GM10248 (cell line): ENCODE measurements around the gene C5orf58.

Experiments
- CTCF ChIA-PET: fragments of 300-600 bp; sonication (Branson Sonifier 250); formaldehyde crosslinking; extraction: SDS; loops from one replicate; lab custom pipeline; 2021; ENCODE audit warnings: antibody characterized with exemption; lab: Yijun Ruan, JAX
- POLR2A ChIA-PET: fragments of 350-650 bp; sonication (Branson Sonifier 250); formaldehyde crosslinking; extraction: SDS; loops from one replicate; lab custom pipeline; 2020; ENCODE audit warnings: antibody characterized with exemption; lab: Yijun Ruan, JAX
- DNase-seq: peaks from one replicate; pipeline ENCODE4 v3.0.0; 2012; ENCODE audit errors: extremely low spot score
- CTCF ChIP-seq: IDR thresholded peaks from 2 replicates; pipeline ENCODE4 v1.5.1; 2012; ENCODE audit warnings: mild to moderate bottlenecking, low read depth; ENCODE audit errors: extremely low read depth, missing control alignments, control extremely low read depth

Gene C5orf58

GRCh38 chr5:170250810-170251317, 18.1 kb downstream of the C5orf58 start:
- CTCF ChIA-PET: interaction anchor here (0.9 to 1.1 kb wide), 2 partner anchors 17 to 25 kb away, joined by 3 to 5 read pairs; no protein-coding TSS in a partner anchor
- DNase-seq: no peak
- POLR2A ChIA-PET: no interaction called here
- TF ChIP-seq CTCF: no peak

- ChIA-PET POLR2A (no interaction called here), CTCF (interaction anchor here (0.9 to 1.1 kb wide), 2 partner anchors 16 to 26 kb away, joined by 3 to 5 read pairs; no protein-coding TSS in a partner anchor)
- DNase-seq: no peak
- TF ChIP-seq CTCF: no peak
Observed at GRCh38 chr5:170251462-170251861, 18.7 kb downstream of the C5orf58 start.

GRCh38 chr5:170252109-170252508, 19.3 kb downstream of the C5orf58 start:
- DNase-seq: no peak
- TF ChIP-seq CTCF: no peak
- POLR2A ChIA-PET: no interaction called here
- CTCF ChIA-PET: interaction anchor here (1.4 kb wide), 1 partner anchor 15 kb away, joined by 3 read pairs; no protein-coding TSS in a partner anchor

- no peak for TF ChIP-seq CTCF
- POLR2A ChIA-PET: no interaction called here
- CTCF ChIA-PET: interaction anchor here (1.4 kb wide), 1 partner anchor 14 kb away, joined by 3 read pairs; no protein-coding TSS in a partner anchor
- DNase-seq: no peak
Observed at GRCh38 chr5:170252720-170253350, 20.1 kb downstream of the C5orf58 start.

GRCh38 chr5:170254056-170254455, 21.3 kb downstream of the C5orf58 start:
- DNase-seq: peak; percentile 60
- ChIA-PET CTCF (no interaction called here), POLR2A (no interaction called here)
- no peak for TF ChIP-seq CTCF

GRCh38 chr5:170256571-170256970, 23.8 kb downstream of the C5orf58 start:
- no peak for TF ChIP-seq CTCF

More at GRCh38 chr5:170256571-170256970, 23.8 kb downstream of the C5orf58 start:
- DNase-seq: no peak
- CTCF ChIA-PET: interaction anchor here (1.2 to 1.5 kb wide), 3 partner anchors 10 to 82 kb away, joined by 4 to 6 read pairs (median 6); no protein-coding TSS in a partner anchor
- POLR2A ChIA-PET: no interaction called here
